HL-60/S4 treated with retinoic acid at 250 ng/mL for 4 days and 3 days (cell line): ENCODE data around the gene FOLR2.

ENCODE experiments used
- in situ Hi-C: fragments of 300-500 bp; cut with MboI; formaldehyde crosslinking; loops from 2 replicates; pipeline ENCODE4 v1.7.0; 2022; ENCODE audit warnings: low sequenced_read_pairs

The FOLR2 gene

GRCh38 chr11:72239849-72240460 is 23.4 kb downstream of the FOLR2 start:
- in situ Hi-C loops, result no loop called here

GRCh38 chr11:72240461-72241290 is 24.1 kb downstream of the FOLR2 start:
- in situ Hi-C loops, result no loop called here

GRCh38 chr11:72241291-72241781 is 24.7 kb downstream of the FOLR2 start:
- in situ Hi-C loops, result no loop called here

- in situ Hi-C loops, result no loop called here
Measured at GRCh38 chr11:72242141-72242540, 25.5 kb downstream of the FOLR2 start.

- in situ Hi-C loops, result no loop called here
Measured at GRCh38 chr11:72243173-72244059, 26.8 kb downstream of the FOLR2 start.

- in situ Hi-C loops, result no loop called here
Measured at GRCh38 chr11:72244060-72244360, 27.4 kb downstream of the FOLR2 start, which contains the start of gene PHOX2A. Gene PHOX2A, minus strand, starts transcription at chr11:72244176. Its CDS starts 172 bp downstream, at chr11:72244004.

- in situ Hi-C loops, result no loop called here
Measured at GRCh38 chr11:72244361-72245262, 28.0 kb downstream of the FOLR2 start.

GRCh38 chr11:72245263-72245816 is 28.7 kb downstream of the FOLR2 start:
- in situ Hi-C loops, result no loop called here

GRCh38 chr11:72247584-72247983 is 31.0 kb downstream of the FOLR2 start:
- in situ Hi-C loops, result no loop called here

- in situ Hi-C loops, result no loop called here
Measured at GRCh38 chr11:72249961-72250360, 33.4 kb downstream of the FOLR2 start.

- in situ Hi-C loops, result no loop called here
Measured at GRCh38 chr11:72250661-72251464, 34.3 kb downstream of the FOLR2 start.

GRCh38 chr11:72251614-72252013 is 35.0 kb downstream of the FOLR2 start:
- in situ Hi-C loops, result no loop called here

- in situ Hi-C loops, result no loop called here
Measured at GRCh38 chr11:72253392-72253791, 36.8 kb downstream of the FOLR2 start.

- in situ Hi-C loops, result no loop called here
Measured at GRCh38 chr11:72254299-72254993, 37.9 kb downstream of the FOLR2 start.

GRCh38 chr11:72257570-72257969 is 41.0 kb downstream of the FOLR2 start:
- in situ Hi-C loops, result no loop called here

- in situ Hi-C loops, result no loop called here
Measured at GRCh38 chr11:72259490-72259889, 42.9 kb downstream of the FOLR2 start.

- in situ Hi-C loops, result no loop called here
Measured at GRCh38 chr11:72260574-72260973, 44.0 kb downstream of the FOLR2 start.

- in situ Hi-C loops, result no loop called here
Measured at GRCh38 chr11:72263361-72263760, 46.8 kb downstream of the FOLR2 start.

- in situ Hi-C loops, result no loop called here
Measured at GRCh38 chr11:72265951-72266350, 49.4 kb downstream of the FOLR2 start.
